Endothelial cell (in vitro differentiated cells): Measurements from ENCODE around the gene STRADB. TPM values are rescaled to one million over a fixed set of nuclear protein-coding genes. Genes with fewer than 3 reads are reported as not detected.
A peak's percentile ranks its signal among the peaks of the same experiment; 100 is the strongest.

Source experiments
- DNase-seq: peaks from one replicate; pipeline ENCODE4 v3.0.0; 2021; ENCODE audit warnings: low spot score
- H3K27ac Mint-ChIP-seq: one replicate; pipeline ENCODE4 v1.8.0; 2021; ENCODE audit warnings: mixed read lengths, inconsistent platforms; ENCODE audit not compliant: unreplicated experiment
- H3K27me3 Mint-ChIP-seq: one replicate; pipeline ENCODE4 v1.8.0; 2021; ENCODE audit warnings: mild to moderate bottlenecking, moderate library complexity, mixed read lengths, inconsistent platforms; ENCODE audit not compliant: unreplicated experiment
- H3K36me3 Mint-ChIP-seq: one replicate; pipeline ENCODE4 v1.8.0; 2021; ENCODE audit warnings: mild to moderate bottlenecking, low read depth, mixed read lengths, inconsistent platforms; ENCODE audit not compliant: unreplicated experiment
- H3K4me1 Mint-ChIP-seq: one replicate; pipeline ENCODE4 v1.8.0; 2021; ENCODE audit warnings: mild to moderate bottlenecking, mixed read lengths, inconsistent platforms; ENCODE audit not compliant: unreplicated experiment
- H3K4me3 Mint-ChIP-seq: one replicate; pipeline ENCODE4 v1.8.0; 2021; ENCODE audit warnings: mild to moderate bottlenecking, mixed read lengths, inconsistent platforms; ENCODE audit not compliant: unreplicated experiment
- H3K9me3 Mint-ChIP-seq: one replicate; pipeline ENCODE4 v1.8.0; 2021; ENCODE audit warnings: mixed read lengths, inconsistent platforms; ENCODE audit not compliant: unreplicated experiment
- CTCF ChIP-seq: fragments of 200-600 bp; sonication (generic); IDR thresholded peaks from one replicate; pipeline ENCODE4 v1.5.0; 2021; ENCODE audit warnings: antibody characterized with exemption; ENCODE audit not compliant: unreplicated experiment
- long read RNA-seq: library from polyadenylated mRNA; unstranded; transcript quantifications from one replicate; pipeline ENCODE4 v2.0.0, GENCODE V29; 2020; ENCODE audit not compliant: unreplicated experiment
- total RNA-seq: library from RNA; stranded (reverse); fragmentation: NEBNext Ultra II Directional; extraction: Animal tissue kit (Norgen Biotek cat#: 25700); gene quantifications from one replicate; pipeline ENCODE4 v1.2.1, GENCODE V29; 2021; ENCODE audit not compliant: unreplicated experiment

The STRADB gene
- total RNA-seq = 18.5 TPM
- long read RNA-seq, transcript STRADB-201 (12 exons, 2,293 nt) = major isoform, 12 of 16 reads
- long read RNA-seq, partial matches to known transcripts = 1 of 16 reads
- long read RNA-seq, other reads (novel, unspliced or antisense) = 3 of 16 reads

DNA sequence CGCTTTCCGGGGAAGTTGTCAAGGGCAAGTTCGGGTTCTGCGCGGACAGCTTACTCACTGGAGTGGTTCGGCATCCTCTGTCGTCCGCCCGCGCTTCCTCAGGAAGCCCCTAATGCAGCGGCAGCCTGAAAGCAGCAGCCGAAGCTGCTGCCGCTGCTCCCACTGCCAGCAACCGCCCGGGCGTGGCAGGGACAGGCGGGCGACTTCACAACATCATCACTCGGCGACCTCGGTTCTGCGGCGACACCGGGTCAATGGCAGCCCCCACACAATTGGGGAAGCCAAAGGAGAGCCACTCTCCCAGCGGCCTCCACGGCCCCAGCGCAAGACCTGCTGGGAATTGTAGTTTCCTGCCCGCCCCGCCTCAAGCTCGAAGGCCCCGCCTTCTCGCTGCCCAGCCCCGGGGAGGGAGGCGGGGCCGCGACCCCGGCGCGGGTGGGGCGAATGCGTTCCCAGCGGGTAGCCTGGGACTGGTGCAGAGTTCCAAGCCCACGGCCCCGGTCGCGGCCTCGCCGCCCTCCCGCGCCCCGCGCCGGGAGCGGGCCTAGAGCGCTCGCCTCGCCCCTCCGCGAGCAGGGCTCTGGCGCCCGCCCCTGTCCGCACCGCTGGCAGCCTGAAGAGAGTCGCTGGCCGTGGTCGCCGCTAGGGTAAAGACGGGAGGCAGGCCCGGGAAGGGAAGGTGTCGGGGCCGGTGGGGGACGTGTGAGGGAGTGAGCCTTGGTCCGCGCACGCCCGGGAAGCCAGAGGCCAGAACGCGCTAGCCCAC, at the start of gene STRADB, which contains the start of gene TRAK2:
STRADB (plus strand) TSS at position 449 of the 766 bp plus-strand sequence. CDS start 3,101 bp downstream, outside the sequence.
TRAK2 (minus strand) TSS at position 167 of the 766 bp plus-strand sequence. CDS start 30,951 bp downstream, outside the sequence.
- Mint-ChIP-seq H3K27ac (peak within 1 kb of the TSS; percentile 74), H3K27me3 (peaks cover 3% of the 10 kb centered on the region), H3K4me3 (peak within 1 kb of the TSS; percentile 96), H3K36me3 (peaks cover 5% of the 10 kb centered on the region), H3K4me1 (peaks cover 7% of the 10 kb centered on the region), H3K9me3 (no peaks in the 10 kb centered on the region)
- peak; percentile 20 for TF ChIP-seq CTCF
- DNase-seq = peak; percentile 90

GRCh38 chr2:201401815-201402214, 49.7 kb upstream of the STRADB start:
- peaks cover 1% of the 10 kb centered on the region for H3K27me3 Mint-ChIP-seq
- H3K4me1 Mint-ChIP-seq = peaks cover 8% of the 10 kb centered on the region
- no peak for DNase-seq
- no peak for TF ChIP-seq CTCF
- H3K27ac Mint-ChIP-seq = no peak overlapping the region
- H3K9me3 Mint-ChIP-seq = no peaks in the 10 kb centered on the region
- no peaks in the 10 kb centered on the region for H3K36me3 Mint-ChIP-seq
- H3K4me3 Mint-ChIP-seq = no peak overlapping the region

- Mint-ChIP-seq H3K27ac (no peak overlapping the region), H3K4me1 (peaks cover 8% of the 10 kb centered on the region), H3K36me3 (no peaks in the 10 kb centered on the region), H3K4me3 (no peak overlapping the region), H3K9me3 (no peaks in the 10 kb centered on the region), H3K27me3 (peaks cover 1% of the 10 kb centered on the region)
- no peak for DNase-seq
- no peak for TF ChIP-seq CTCF
Observed at GRCh38 chr2:201402651-201403562, 48.6 kb upstream of the STRADB start.

DNA sequence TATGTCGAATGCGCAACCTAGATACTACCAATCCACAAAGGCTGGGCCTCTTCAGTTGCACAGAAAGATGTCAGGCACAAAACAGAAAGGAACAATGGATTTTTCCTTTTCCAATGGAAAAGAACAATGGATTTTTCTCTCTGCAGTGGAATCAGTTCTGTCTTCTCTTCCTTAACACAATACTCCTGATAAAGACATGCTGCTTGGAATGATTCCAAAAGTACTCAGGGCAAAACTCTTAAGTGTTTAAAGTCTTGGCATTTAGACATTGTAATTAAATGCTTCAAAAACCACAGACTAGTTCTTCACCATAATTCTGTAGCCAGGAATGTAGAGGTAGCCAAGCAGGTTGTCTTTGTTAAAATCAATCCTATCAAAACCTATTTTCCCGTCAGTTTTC, 47.7 kb upstream of the STRADB start:
- H3K9me3 Mint-ChIP-seq = no peaks in the 10 kb centered on the region
- no peaks in the 10 kb centered on the region for H3K36me3 Mint-ChIP-seq
- H3K27ac Mint-ChIP-seq = peak overlapping the region; percentile 82
- no peak overlapping the region for H3K4me3 Mint-ChIP-seq
- no peak for TF ChIP-seq CTCF
- H3K4me1 Mint-ChIP-seq = peaks cover 8% of the 10 kb centered on the region
- no peak for DNase-seq
- H3K27me3 Mint-ChIP-seq = peaks cover 1% of the 10 kb centered on the region
